ENCODE data around the gene ZSCAN10. TPM values are rescaled to one million over a fixed set of nuclear protein-coding genes. Genes with fewer than 3 reads are reported as not detected.

ZSCAN10 gene
- total and polyA plus RNA-seq, 9 of the 15 experiments (the other 6 are each of a cell fraction or from before 2014, with no cell fraction given) = 0.22 TPM; not detected in 8

DNA sequence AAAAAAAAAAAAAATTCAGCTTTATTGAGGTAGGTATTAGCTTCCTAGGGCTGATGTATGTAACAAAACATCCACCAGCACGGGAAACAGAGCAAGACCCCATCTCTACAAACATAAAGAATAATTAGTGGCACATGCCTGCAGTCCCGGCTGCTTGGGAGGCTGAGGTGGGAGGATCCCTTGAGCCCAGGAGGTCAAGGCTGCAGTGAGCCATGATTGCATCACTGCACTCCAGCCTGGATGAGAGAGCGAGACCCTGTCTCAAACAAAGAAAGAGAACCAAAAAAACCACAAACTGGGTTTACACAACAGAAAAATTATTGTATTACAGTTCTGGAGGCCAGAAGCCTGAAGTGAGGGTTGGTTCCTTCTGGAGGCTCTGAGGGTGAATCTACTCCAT lies 56.7 kb downstream of the ZSCAN10 start:
- in situ Hi-C loops (cut with MboI) = no loop called here
- intact Hi-C loops (cut with micrococcal nuclease) = no loop called here
- WGBS (ENCODE audit: insufficient coverage, low coverage, missing lambda C conversion rate) = 8% methylated on average over 3 of the region's 3 CpGs
- H4K20me1 ChIP-seq (replicated peaks; ENCODE audit: control insufficient read depth, insufficient read depth, low read length) = peaks cover 8% of the 10 kb centered on the region; the same call in 1 of the 2 replicates
- no peak overlapping the region for H3K9ac ChIP-seq (ENCODE audit: insufficient read depth in 1 of 2, low read depth in 2 of 2, low read length in 2 of 2)
- ATAC-seq (no peak), DNase-seq (ENCODE audit: extremely low read depth in 1 of 4, low spot score in 3 of 4) (no peak), FAIRE-seq (no peak)
- ChIA-PET CTCF (ENCODE audit: low intra/inter-chr PET ratio) (no interaction called here), POLR2A (no interaction called here)
- no peak overlapping the region for H3K27ac ChIP-seq (ENCODE audit: extremely low read depth, low read depth, low read length)
- no peaks in the 10 kb centered on the region for H3K9me1 ChIP-seq (ENCODE audit: control insufficient read depth, insufficient read depth, low read length)
- H3K4me1 ChIP-seq (replicated peaks in 1 of 2; ENCODE audit: control insufficient read depth in 2 of 2, insufficient read depth in 2 of 2, low read length in 2 of 2) = peaks cover 0 to 24% of the 10 kb centered on the region in 2 experiments; a peak in 3 of 5 replicates
- BruUV-seq (replicated peaks) = no TSS peak
- no peak overlapping the region for H3K4me3 ChIP-seq
- H2AFZ ChIP-seq (ENCODE audit: low read depth, low read length) = no peak overlapping the region
- TF ChIP-seq ZFP1 (CRISPR knock-in tag; IDR thresholded peaks at IDR 0.05) (no peak), CEBPB (tag; IDR thresholded peaks at IDR 0.05) (peak; percentile 53), CEBPG (CRISPR knock-in tag; IDR thresholded peaks at IDR 0.05) (peak; percentile 73), CEBPG (tag; conservative IDR thresholded peaks at IDR 0.05 in 1 of 2, IDR thresholded peaks at IDR 0.05 in 1 of 2) (peak in 1 of 2 experiments; percentile 60; a peak in 2 of 4 replicates), LARP7 (IDR thresholded peaks at IDR 0.05) (no peak), SIN3A (IDR thresholded peaks at IDR 0.05; ENCODE audit: borderline replicate concordance in 2 of 2, control insufficient read depth in 1 of 2, low read depth in 2 of 2, low read length in 2 of 2) (no peak), ZNF699 (CRISPR knock-in tag; IDR thresholded peaks at IDR 0.05; ENCODE audit: insufficient replicate concordance) (no peak)
- TF ChIP-seq, protein P1, sequence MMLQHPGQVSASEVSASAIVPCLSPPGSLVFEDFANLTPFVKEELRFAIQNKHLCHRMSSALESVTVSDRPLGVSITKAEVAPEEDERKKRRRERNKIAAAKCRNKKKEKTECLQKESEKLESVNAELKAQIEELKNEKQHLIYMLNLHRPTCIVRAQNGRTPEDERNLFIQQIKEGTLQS (IDR thresholded peaks at IDR 0.05) = peak; percentile 78
- TF ChIP-seq, protein P1 (CRISPR knock-in tag; conservative IDR thresholded peaks at IDR 0.05) = no peak
- TF ChIP-seq, protein P2, sequence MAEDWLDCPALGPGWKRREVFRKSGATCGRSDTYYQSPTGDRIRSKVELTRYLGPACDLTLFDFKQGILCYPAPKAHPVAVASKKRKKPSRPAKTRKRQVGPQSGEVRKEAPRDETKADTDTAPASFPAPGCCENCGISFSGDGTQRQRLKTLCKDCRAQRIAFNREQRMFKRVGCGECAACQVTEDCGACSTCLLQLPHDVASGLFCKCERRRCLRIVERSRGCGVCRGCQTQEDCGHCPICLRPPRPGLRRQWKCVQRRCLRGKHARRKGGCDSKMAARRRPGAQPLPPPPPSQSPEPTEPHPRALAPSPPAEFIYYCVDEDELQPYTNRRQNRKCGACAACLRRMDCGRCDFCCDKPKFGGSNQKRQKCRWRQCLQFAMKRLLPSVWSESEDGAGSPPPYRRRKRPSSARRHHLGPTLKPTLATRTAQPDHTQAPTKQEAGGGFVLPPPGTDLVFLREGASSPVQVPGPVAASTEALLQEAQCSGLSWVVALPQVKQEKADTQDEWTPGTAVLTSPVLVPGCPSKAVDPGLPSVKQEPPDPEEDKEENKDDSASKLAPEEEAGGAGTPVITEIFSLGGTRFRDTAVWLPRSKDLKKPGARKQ (CRISPR knock-in tag; IDR thresholded peaks at IDR 0.05) = no peak
- H3K4me2 ChIP-seq (ENCODE audit: insufficient read depth, low read length) = no peak overlapping the region
- H3K9me3 ChIP-seq (replicated peaks; ENCODE audit: control insufficient read depth, insufficient read depth, low read depth, low read length) = no peaks in the 10 kb centered on the region
- no peaks in the 10 kb centered on the region for H3K79me2 ChIP-seq (ENCODE audit: control insufficient read depth, insufficient read depth, low read length)
- no peaks in the 10 kb centered on the region for H3K36me3 ChIP-seq (ENCODE audit: control insufficient read depth, insufficient read depth, low read length)
- H3K27me3 ChIP-seq (ENCODE audit: control insufficient read depth in 2 of 2, insufficient read depth in 2 of 2, low read length in 2 of 2) = peaks cover 43 to 73% of the 10 kb centered on the region in 2 experiments
